ENCODE data around the gene TMEM59L. TPM values are rescaled to one million over a fixed set of nuclear protein-coding genes. Genes with fewer than 3 reads are reported as not detected.

The TMEM59L gene
- total RNA-seq, 4 donors from 2014 or later = 0.34 to 2.1 (median 0.88) TPM; not detected in 1

DNA sequence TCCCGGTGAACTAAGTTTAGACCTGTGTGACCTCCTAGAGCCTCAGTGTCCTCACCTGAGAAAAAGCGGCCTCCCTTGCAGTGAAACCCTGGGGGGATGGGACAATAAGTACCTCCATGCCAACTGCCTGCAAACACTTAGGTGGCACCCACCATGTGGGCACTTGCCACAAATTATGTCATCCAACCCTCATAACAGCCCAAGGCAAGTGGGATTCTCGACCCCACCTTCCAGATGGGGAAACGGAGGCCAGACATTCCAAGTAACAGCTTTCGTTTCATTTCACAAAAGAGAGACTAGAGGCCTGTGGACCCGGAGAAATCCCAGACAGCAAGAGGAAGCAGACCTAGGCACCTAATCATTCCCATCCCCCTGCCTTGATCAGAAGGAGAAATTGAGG lies 17.2 kb upstream of the TMEM59L start:
- TF ChIP-seq, protein P1, sequence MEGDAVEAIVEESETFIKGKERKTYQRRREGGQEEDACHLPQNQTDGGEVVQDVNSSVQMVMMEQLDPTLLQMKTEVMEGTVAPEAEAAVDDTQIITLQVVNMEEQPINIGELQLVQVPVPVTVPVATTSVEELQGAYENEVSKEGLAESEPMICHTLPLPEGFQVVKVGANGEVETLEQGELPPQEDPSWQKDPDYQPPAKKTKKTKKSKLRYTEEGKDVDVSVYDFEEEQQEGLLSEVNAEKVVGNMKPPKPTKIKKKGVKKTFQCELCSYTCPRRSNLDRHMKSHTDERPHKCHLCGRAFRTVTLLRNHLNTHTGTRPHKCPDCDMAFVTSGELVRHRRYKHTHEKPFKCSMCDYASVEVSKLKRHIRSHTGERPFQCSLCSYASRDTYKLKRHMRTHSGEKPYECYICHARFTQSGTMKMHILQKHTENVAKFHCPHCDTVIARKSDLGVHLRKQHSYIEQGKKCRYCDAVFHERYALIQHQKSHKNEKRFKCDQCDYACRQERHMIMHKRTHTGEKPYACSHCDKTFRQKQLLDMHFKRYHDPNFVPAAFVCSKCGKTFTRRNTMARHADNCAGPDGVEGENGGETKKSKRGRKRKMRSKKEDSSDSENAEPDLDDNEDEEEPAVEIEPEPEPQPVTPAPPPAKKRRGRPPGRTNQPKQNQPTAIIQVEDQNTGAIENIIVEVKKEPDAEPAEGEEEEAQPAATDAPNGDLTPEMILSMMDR (IDR thresholded peaks at IDR 0.05; ENCODE audit: low read depth) = no peak

DNA sequence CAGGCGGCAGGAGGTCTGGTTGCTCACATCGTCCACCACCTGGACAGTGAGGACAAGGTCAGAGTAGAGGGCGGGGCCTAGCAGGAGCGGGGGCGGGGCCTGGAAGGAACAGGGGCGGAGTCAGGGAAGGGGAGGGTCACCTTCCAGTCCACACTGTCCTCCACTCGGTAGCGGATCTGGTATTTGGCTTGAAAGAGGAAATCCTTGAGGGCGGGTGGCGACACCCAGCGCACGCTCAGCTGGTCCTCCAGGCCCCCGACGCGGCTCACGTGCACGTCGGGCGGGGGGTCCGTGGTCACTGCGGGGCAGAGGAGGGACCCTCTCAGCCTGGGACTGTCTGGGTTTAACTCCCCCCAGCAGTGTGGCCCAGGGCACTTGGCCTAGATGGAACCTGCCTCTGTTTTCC lies 15.9 kb upstream of the TMEM59L start:
- TF ChIP-seq, protein P1 (IDR thresholded peaks at IDR 0.05; ENCODE audit: low read depth) = no peak

DNA sequence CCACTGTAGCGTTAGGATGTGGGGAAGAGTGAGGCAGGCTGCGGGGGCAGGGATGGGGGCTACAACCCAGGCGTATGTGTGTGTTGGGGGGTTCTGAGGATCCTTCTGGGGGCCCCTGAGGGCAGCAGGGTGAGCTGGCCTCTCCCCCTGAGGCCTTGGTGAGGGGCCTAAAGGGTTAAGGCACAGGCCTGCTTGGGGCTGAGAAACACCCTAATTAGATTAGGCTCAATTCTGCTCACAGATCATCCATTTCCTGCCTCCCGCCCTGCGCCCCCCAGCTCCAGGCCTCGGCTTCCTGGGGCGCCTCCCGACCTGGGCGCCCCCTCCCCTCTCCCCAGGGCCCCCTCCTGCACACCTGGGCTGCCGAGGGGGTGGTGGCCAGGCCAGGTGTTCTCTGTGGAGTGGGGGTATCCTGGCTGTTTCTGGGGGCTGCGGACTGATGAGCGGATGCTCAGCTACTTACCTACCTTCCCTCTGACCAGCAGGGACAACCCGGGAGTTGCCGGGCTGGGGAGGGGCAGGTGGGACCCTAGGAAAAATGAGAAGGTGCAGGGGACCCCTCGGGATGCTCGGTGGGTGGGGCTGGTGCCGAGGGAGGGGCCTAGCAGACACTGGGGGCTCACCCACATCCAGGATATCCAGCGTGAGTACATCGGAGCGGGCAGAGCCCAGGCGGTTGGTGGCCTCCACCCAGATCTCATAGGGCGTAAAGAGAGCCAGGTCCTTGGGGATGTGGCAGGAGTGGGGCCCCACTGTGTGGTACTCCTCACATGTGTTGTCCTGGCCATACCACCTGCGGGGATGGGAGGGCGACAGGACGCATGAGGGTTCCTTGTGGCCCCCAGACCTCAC lies 14.6 kb upstream of the TMEM59L start:
- TF ChIP-seq, protein P1 (IDR thresholded peaks at IDR 0.05; ENCODE audit: low read depth) = no peak

DNA sequence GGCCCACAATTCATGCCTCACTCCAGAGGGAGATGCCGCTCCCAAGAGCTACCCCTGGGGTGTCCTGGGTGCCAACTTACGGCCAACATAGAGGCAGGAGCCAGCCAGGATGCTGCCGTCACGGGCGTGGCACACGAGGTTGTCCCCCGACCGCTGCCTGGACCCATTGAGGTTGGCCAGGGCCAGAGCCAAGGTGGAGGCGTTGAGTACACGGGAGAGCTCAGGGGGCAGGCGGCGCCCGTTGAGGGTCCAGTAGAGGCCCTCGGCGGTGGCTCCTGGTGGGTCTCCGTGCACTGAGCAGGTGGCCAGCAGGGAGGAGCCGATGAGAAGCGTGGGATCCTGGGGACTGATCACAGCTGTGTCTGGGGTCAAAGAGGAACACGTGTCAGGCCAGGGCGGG lies 13.2 kb upstream of the TMEM59L start:
- TF ChIP-seq, protein P1 (IDR thresholded peaks at IDR 0.05; ENCODE audit: low read depth) = no peak

DNA sequence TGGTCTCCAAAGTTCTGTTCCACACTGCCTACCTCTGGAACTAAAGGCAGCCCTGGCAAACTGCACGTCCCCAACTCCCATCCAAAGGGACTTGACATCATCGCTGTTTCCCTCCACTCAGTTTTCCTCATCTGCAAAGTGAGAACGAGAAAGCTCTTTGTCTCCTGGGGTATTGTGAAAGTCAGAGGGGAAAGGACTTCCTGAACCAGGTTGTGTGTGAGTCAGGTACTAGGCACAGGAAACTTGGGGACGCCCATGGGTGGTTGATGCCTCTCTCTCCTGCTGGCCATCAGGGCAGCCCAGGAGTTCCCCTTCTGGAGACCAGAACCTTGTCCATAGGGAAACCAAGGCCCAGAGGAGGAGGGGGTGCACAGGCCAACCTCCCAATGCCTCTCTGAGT lies 10.8 kb upstream of the TMEM59L start:
- TF ChIP-seq, protein P1 (IDR thresholded peaks at IDR 0.05; ENCODE audit: low read depth) = no peak

DNA sequence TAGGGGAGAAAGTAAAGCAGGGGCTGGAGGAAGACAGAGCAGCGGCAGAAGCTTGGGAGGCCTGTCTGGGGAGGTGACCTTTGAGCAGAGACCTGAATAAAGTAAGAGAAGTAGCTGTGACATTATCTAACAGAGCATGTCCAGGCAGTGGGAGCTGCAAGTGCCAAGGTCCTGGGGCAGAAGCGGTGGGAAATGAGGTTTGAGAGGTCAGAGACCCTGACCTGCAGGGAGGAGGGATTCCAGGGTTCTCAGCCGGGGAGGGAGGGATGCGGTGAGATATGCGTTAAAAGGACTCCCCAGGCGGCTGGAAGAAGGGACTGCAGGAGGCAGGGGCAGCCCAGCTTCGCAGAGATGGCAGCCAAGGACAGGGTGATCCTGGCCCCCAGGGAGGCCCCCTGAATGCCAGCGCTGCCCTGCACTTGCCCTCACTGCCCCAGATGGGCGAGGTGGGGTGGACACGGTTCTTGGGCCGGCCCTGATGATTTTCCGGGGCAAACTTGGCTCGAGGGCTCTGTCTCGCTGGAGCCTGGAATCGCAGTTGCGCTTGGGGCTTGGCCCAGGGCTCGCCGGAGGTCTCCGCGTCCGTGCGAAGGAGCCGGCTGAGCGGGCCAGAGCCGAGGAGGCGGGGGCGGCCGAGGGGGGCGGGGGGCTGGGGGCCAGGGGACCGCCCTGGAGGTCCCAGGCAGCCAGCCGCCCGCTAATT lies 9.3 kb upstream of the TMEM59L start:
- TF ChIP-seq, protein P1 (IDR thresholded peaks at IDR 0.05; ENCODE audit: low read depth) = no peak
